Left ventricle myocardium superior (tissue), 1 donor: Measurements from ENCODE around the gene AMBRA1. TPM values are rescaled to one million over a fixed set of nuclear protein-coding genes. Genes with fewer than 3 reads are reported as not detected.

Experiments
- ATAC-seq: fragments of 200-7000 bp; cut with Tn5 transposase; one replicate; pipeline ENCODE4 v1.9.1; 2020; ENCODE audit warnings: mild to moderate bottlenecking, moderate library complexity
- DNase-seq: peaks from one replicate; pipeline ENCODE4 v3.0.0-alpha.2; 2020
- intact Hi-C: fragments of 100-400 bp; cut with micrococcal nuclease; formaldehyde crosslinking; loops from one replicate; pipeline ENCODE4 v1.11.0; 2022
- total RNA-seq: library from RNA; stranded (reverse); fragmentation: NEBNext Ultra II Directional; extraction: Animal tissue kit (Norgen Biotek cat#: 25700); gene quantifications from one replicate; pipeline ENCODE4 v1.2.1, GENCODE V29; 2021
- donor health status: DM: no; HTN: yes; CAD: no; lungs with severe emphysema.

Gene AMBRA1
- total RNA-seq, 1 donor from 2014 or later: 14.7 TPM

GRCh38 chr11:46493791-46494190 is 100.0 kb downstream of the AMBRA1 start:
- DNase-seq: no peak

DNA sequence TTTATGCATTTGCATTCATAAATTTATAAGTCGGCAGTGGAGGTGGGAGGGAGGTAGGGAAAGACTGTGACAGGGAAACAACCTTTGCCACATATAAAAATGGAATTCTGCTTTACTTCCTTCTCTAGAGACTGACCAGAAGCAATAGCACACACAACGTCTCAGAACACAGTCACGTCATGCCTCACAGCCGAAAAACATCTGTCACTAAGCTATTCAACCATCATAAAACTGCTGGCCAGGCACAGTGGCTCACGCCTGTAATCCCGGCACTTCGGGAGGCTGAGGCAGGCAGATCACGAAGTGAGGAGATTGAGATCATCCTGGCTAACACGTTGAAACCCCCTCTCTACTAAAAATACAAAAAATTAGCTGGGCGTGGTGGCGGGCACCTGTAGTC is 101.3 kb downstream of the AMBRA1 start:
- DNase-seq (no peak), ATAC-seq (peak; percentile 79)
- intact Hi-C loops: no loop called here

More at GRCh38 chr11:46493791-46494190, 100.0 kb downstream of the AMBRA1 start:
- no peak for ATAC-seq
- intact Hi-C loops: no loop called here

DNA sequence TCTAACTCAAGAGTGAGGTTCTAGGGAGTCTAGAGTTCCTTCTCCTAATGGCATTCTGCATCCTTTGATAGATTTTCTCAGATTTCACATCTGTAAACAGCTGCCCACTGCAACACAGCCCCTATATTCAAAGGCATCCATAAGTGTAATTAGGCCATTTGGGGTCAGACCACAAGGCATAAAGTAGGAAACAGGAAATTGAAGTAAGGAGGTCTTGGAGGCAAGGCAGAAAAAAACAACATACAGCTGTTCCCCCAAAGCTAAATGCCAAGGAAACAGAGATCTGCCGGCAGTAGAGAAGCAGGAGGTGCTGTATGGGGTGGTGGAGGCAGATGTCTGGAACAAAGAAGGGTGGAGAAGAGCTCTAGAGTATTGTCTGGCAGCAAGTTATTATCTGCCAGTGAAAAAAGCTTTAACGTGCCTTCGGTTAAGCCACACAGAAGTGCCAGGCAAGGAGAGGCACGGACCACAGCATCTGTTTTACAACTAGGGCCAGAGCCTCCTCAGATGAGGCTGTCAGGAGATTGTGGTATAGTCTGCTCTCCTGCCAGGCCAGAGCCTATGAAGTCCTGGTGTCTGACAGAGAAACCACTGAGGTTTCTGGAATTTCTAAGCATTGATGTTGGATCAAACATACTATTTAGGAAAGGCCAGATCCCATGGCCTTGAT is 102.0 kb downstream of the AMBRA1 start:
- ATAC-seq (peak; percentile 45), DNase-seq (no peak)
- intact Hi-C loops: no loop called here

GRCh38 chr11:46490666-46491065 is 103.2 kb downstream of the AMBRA1 start:
- ATAC-seq (peak; percentile 13), DNase-seq (no peak)
- intact Hi-C loops: no loop called here

DNA sequence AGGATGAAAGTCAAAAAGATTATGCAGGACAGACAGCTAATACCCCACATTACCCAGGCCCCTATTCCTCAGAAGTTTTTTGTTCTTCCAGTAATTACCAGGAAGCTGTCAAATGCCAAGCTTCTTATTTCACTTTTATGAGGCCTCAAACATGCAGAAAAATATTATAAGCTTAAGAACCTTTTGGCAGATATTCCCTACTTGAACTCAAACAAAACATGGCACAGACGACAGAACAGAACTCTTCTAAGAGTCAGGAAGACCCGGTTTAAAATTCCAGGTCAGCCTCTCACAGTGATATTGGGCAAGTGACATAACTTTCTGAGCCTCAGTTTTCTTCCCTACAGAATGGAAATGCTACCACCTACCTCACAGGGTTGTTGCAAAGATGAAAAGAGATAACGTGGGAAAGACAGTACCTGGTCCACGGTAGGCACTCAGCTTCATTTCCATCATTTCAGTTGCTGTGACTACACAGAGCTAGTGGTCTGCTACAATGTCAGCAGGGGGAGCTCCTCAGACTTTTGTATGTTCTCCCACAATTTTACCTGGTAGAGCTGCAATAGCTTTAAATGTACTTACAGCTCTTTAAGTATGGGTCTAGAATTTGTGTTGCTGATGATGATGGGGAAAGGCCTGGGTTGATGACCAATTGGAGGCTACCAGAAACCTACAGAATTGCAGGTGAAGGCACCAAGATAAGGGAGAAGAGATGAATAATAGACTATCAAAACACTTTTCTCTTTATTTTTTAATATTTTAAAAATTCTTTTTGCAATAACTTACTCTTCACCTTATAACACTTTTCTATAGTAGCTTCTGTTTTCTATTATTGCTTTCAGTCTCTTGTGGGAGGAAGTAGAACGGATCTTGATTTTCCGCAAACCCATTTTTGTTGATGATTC is 103.9 kb downstream of the AMBRA1 start:
- intact Hi-C loops: loop anchor here (5.0 kb wide), 1 partner anchor 37 kb away; no protein-coding TSS in a partner anchor
- DNase-seq (no peak), ATAC-seq (peak; percentile 55)

GRCh38 chr11:46485856-46486443 is 107.9 kb downstream of the AMBRA1 start:
- intact Hi-C loops: loop anchor here (5.0 kb wide), 1 partner anchor 41 kb away; no protein-coding TSS in a partner anchor
- DNase-seq (no peak), ATAC-seq (no peak)

- ATAC-seq (no peak), DNase-seq (no peak)
- intact Hi-C loops: no loop called here
Observed at GRCh38 chr11:46484101-46484500, 109.7 kb downstream of the AMBRA1 start.

DNA sequence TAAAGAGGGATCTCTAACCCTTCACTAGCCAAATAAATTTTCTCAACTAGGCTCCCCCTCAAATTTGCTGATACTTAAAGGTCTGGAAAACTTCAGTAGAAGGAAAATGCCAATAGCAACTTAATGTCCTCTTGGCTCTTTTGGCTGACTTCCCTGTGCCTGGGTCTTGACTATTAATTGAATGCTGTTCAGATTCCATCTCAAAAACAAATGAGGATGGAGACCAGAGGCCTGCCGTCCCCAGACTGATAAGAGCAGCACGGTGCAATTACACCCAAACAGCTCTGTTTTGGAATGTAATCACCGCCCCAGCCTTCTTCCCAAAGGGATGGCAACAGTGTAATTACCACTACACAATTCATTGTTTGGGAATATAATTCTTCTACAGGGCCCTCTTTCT is 112.9 kb downstream of the AMBRA1 start:
- intact Hi-C loops: no loop called here
- ATAC-seq (no peak), DNase-seq (no peak)

DNA sequence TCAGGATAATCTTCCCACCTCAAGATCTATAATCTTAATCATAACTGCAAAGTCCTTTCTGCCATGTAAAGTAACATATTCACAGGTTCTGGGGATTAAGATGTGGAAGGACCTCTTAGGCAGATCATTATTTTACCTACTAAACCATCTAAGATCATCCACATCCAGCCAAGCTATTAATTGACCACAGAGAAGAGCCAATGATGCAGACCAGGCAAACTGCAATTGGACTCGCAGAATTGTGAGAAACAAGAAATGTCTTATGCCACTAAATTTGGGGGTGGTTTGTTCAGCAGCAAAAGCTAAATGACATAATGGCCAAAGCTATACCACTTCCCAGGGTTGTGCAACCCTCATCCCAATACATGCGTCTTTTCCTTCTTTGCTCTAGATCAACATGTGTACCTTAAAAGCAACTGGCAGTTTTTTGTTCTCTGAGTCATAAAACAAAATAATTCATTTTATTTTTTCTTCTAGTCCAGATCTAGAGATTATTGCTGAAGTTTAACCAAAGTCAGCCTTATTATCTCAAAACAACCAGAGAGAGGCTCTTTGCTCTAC is 113.6 kb downstream of the AMBRA1 start:
- intact Hi-C loops: no loop called here
- ATAC-seq (no peak), DNase-seq (no peak)

DNA sequence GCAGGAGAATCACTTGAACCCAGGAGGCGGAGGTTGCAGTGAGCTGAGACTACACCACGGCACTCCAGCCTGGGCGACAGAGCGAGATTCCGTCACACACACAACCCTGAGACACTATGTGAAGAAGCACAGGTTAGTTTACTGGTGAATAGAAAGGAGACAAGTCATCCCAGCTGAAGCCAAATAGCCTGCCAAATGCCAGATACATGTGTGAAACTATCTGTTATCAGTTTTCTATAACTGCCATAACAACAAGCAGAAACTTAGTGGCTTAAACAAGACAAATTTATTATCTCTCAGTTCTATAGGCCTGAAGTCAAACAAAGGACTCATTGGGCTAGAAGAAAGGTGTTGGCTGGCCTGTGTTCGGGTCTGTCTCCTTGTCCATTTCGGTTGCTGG is 114.2 kb downstream of the AMBRA1 start:
- no peak for DNase-seq
- ATAC-seq: no peak
- intact Hi-C loops: no loop called here

DNA sequence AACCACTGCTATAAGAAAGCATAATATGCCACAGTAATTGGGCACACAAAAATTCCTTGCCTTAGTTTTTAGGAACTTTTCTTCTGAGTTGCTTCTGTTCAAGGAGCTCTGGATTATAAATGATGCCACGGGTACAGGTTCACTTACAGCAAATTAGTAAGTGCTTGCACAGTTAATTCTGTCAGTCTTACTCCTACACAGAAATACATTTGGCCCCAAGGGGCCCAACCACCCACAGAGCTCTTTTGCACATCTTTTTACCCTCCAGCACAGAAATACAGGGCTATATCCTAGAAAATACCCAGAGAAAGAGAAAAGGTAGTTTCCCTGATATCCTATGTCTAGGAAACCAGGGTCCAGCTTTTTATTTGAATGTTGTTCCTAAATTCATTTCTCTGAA is 115.6 kb downstream of the AMBRA1 start:
- ATAC-seq (no peak), DNase-seq (no peak)
- intact Hi-C loops: no loop called here

DNA sequence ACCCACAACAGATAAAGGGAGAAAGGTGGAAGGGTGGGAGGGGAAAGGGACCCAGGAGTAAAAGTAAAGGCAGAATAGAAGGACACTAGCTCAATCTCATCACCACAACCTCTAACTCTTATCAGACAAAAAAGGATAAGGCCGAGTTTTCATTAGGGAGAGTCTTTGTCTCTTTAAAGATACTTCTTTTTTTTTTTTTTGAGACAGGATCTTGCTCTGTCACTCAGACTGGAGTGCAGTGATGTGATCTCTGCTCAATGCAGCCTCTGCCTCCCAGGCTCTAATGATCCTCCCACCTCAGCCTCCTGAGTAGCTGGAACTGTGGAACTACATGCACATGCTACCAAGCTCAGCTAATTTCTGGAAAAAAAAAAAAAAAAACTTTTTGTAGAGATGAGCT is 116.7 kb downstream of the AMBRA1 start:
- DNase-seq: no peak
- ATAC-seq: no peak
- intact Hi-C loops: no loop called here

GRCh38 chr11:46475926-46476545 is 117.8 kb downstream of the AMBRA1 start:
- intact Hi-C loops: no loop called here
- DNase-seq (no peak), ATAC-seq (no peak)

GRCh38 chr11:46475051-46475925 is 118.5 kb downstream of the AMBRA1 start:
- ATAC-seq: no peak
- DNase-seq: no peak
- intact Hi-C loops: no loop called here

- peak; percentile 91 for ATAC-seq
- intact Hi-C loops: no loop called here
- DNase-seq: no peak
Observed at GRCh38 chr11:46472662-46472994, 121.2 kb downstream of the AMBRA1 start.

- DNase-seq (no peak), ATAC-seq (peak; percentile 22)
- intact Hi-C loops: no loop called here
Observed at GRCh38 chr11:46471943-46472661, 121.7 kb downstream of the AMBRA1 start.

DNA sequence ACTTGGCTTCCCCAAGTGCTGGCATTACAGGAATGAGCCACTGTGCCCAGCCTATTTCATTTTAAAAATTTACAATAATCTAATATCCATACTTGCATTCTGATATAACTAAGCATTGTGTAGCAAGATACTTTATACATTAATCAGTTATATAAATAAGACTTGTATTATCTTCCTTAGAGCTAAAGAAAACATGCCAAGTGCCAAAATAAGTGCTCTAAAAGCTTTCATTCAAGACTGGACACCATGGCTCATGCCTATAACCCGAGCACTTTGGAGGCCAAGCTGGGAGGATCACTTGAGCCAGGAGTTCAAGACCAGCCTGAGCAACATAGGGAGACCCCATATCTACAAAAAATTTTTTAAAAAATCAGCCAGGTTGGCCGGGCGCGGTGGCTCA is 123.9 kb downstream of the AMBRA1 start:
- no peak for ATAC-seq
- intact Hi-C loops: no loop called here
- no peak for DNase-seq

- intact Hi-C loops: no loop called here
- no peak for ATAC-seq
- DNase-seq: no peak
Observed at GRCh38 chr11:46465683-46466082, 128.1 kb downstream of the AMBRA1 start.
